Ovary (tissue), 3 donors: ENCODE data around the gene ZSWIM5.

Experiments
- CTCF ChIP-seq, 3 donors: fragments of 450-650 bp in 2 of 3; fragments of 200-600 bp in 1 of 3; IDR thresholded peaks; one replicate each; pipeline versions ENCODE4 v1.5.1 to v1.8.0; 2016 to 2022; ENCODE audit warnings: antibody characterized with exemption in 3 of 3, mild to moderate bottlenecking in 1 of 3
- POLR2A ChIP-seq: fragments of 450-650 bp; IDR thresholded peaks from one replicate; pipeline ENCODE4 v1.6.1; 2017; ENCODE audit warnings: antibody characterized with exemption, mild to moderate bottlenecking, moderate library complexity
- donor health status: DM: no; HTN: no; CAD: no.

GRCh38 chr1:45002650-45003645 lies 203.5 kb downstream of the ZSWIM5 start:
- no peak for TF ChIP-seq CTCF (IDR thresholded peaks at IDR 0.05)
- no peak for TF ChIP-seq POLR2A
